ENCODE measurements around the gene UBXN10.

- TF ChIP-seq POLR2A (IDR thresholded peaks at IDR 0.05) = no peak
- TF ChIP-seq, protein P1, sequence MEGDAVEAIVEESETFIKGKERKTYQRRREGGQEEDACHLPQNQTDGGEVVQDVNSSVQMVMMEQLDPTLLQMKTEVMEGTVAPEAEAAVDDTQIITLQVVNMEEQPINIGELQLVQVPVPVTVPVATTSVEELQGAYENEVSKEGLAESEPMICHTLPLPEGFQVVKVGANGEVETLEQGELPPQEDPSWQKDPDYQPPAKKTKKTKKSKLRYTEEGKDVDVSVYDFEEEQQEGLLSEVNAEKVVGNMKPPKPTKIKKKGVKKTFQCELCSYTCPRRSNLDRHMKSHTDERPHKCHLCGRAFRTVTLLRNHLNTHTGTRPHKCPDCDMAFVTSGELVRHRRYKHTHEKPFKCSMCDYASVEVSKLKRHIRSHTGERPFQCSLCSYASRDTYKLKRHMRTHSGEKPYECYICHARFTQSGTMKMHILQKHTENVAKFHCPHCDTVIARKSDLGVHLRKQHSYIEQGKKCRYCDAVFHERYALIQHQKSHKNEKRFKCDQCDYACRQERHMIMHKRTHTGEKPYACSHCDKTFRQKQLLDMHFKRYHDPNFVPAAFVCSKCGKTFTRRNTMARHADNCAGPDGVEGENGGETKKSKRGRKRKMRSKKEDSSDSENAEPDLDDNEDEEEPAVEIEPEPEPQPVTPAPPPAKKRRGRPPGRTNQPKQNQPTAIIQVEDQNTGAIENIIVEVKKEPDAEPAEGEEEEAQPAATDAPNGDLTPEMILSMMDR (IDR thresholded peaks at IDR 0.05) = no peak
These were observed 37.9 kb downstream of the UBXN10 start for GRCh38 chr1:20223551-20224419.
